GM12873 (cell line): Measurements from ENCODE around the gene MAP3K15.

ENCODE experiments used
- CTCF ChIP-seq: IDR thresholded peaks from 2 replicates; pipeline ENCODE4 v1.5.1; 2012; ENCODE audit warnings: low read depth, mild to moderate bottlenecking, moderate library complexity, low read length, control low read depth; ENCODE audit not compliant: insufficient read depth; ENCODE audit errors: missing control alignments

MAP3K15 gene

DNA sequence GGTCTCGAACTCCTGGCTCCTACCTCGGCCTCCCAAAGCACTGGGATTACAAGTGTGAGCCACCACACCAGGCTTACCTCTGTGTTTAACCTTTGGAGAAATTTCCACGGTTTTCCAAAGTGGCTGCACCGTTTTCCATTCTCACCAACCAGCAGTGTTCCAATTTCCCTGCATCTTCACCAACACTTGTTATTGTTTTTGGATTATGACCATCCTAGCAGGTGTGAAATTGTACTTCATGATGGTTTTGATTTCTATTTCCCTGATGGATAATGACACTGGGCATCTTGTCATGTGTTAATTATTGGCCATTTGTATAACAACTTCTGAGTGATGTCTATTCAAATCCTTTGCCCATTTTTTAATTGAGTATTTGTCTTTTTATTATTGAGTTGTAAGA, 2.7 kb upstream of the MAP3K15 start:
- TF ChIP-seq CTCF: no peak

GRCh38 chrX:19515615-19516105, 352 bp upstream of the MAP3K15 start:
- TF ChIP-seq CTCF: no peak

GRCh38 chrX:19513383-19513782, 1.9 kb downstream of the MAP3K15 start:
- no peak for TF ChIP-seq CTCF

GRCh38 chrX:19512961-19513360, 2.3 kb downstream of the MAP3K15 start:
- no peak for TF ChIP-seq CTCF

DNA sequence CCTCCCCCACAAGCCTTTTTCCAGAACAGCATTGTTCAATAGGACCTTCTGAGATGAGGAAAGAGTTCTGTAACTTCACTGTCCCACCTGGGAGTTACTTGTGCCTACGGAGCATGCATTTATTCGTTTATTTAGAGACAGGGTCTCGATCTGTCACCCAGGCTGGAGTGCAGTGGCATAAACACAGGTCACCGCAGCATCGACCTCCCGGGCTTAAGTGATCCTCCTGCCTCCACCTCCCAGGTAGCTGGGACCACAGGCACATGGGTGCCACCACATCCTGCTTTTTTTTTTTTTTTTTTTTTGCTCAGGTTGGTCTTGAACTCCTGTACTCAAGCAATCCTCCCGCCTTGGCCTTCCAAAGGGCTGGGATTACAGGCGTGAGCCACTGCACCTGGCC, 2.9 kb downstream of the MAP3K15 start:
- TF ChIP-seq CTCF: no peak

GRCh38 chrX:19496711-19497110, 18.6 kb downstream of the MAP3K15 start:
- no peak for TF ChIP-seq CTCF

- TF ChIP-seq CTCF: no peak
These were observed 27.6 kb downstream of the MAP3K15 start for GRCh38 chrX:19487520-19488200.
